Brain microvascular endothelial cell (primary cell): Measurements from ENCODE around the gene CYB561D1.

Source experiments
- DNase-seq: peaks from one replicate; pipeline ENCODE4 v3.0.0-alpha.2; 2020
- H3K27ac ChIP-seq: fragments of 250-450 bp; sonication (Bioruptor Pico); 2 replicates; pipeline ENCODE4 v1.5.1; 2020; ENCODE audit warnings: mild to moderate bottlenecking, moderate library complexity
- H3K27me3 ChIP-seq: fragments of 250-450 bp; sonication (Bioruptor Pico); replicated peaks from 2 replicates; pipeline ENCODE4 v1.5.1; 2020; ENCODE audit warnings: mild to moderate bottlenecking
- H3K36me3 ChIP-seq: fragments of 250-450 bp; sonication (Bioruptor Pico); replicated peaks from 2 replicates; pipeline ENCODE4 v1.5.1; 2020; ENCODE audit warnings: mild to moderate bottlenecking
- H3K4me3 ChIP-seq: 2 replicates; pipeline ENCODE4 v1.5.1; 2011; ENCODE audit warnings: low read depth, mild to moderate bottlenecking, control low read depth, low read length, moderate library complexity
- CTCF ChIP-seq: IDR thresholded peaks from 2 replicates; pipeline ENCODE4 v1.5.1; 2011; ENCODE audit warnings: low read depth, mild to moderate bottlenecking, moderate library complexity, low read length, control low read depth, inconsistent platforms; ENCODE audit errors: missing control alignments
- in situ Hi-C: cut with HindIII; loops from 2 replicates; pipeline ENCODE4 v1.10.0; 2017; ENCODE audit warnings: low sequenced_read_pairs, low pct_ligation_motif_present

CYB561D1 gene

GRCh38 chr1:109539676-109540075 is 45.8 kb downstream of the CYB561D1 start, which contains the start of gene GPR61:
GPR61 (plus strand) TSS chr1:109539872; CDS start chr1:109543023, 3,151 bp downstream.
- H3K36me3 ChIP-seq: no peaks in the 10 kb centered on the region
- no peaks in the 10 kb centered on the region for H3K27me3 ChIP-seq
- DNase-seq: no peak
- no peak within 1 kb of the TSS for H3K4me3 ChIP-seq
- in situ Hi-C loops: no loop called here
- no peak within 1 kb of the TSS for H3K27ac ChIP-seq
- no peak for TF ChIP-seq CTCF

- H3K36me3 ChIP-seq: no peaks in the 10 kb centered on the region
- H3K4me3 ChIP-seq: no peak overlapping the region
- H3K27ac ChIP-seq: no peak overlapping the region
- no peak for DNase-seq
- TF ChIP-seq CTCF: no peak
- no peaks in the 10 kb centered on the region for H3K27me3 ChIP-seq
- in situ Hi-C loops: no loop called here
These were observed 47.2 kb downstream of the CYB561D1 start for GRCh38 chr1:109541102-109541501.

- Histone ChIP-seq H3K27ac (no peak overlapping the region), H3K27me3 (no peaks in the 10 kb centered on the region), H3K4me3 (no peak overlapping the region), H3K36me3 (no peaks in the 10 kb centered on the region)
- in situ Hi-C loops: no loop called here
- no peak for DNase-seq
- no peak for TF ChIP-seq CTCF
These were observed 48.8 kb downstream of the CYB561D1 start for GRCh38 chr1:109542657-109543056.

- Histone ChIP-seq H3K4me3 (no peak overlapping the region), H3K36me3 (no peaks in the 10 kb centered on the region), H3K27ac (no peak overlapping the region), H3K27me3 (no peaks in the 10 kb centered on the region)
- no peak for TF ChIP-seq CTCF
- DNase-seq: no peak
- in situ Hi-C loops: no loop called here
These were observed 49.5 kb downstream of the CYB561D1 start for GRCh38 chr1:109543283-109543987.

- no peak for TF ChIP-seq CTCF
- Histone ChIP-seq H3K27me3 (no peaks in the 10 kb centered on the region), H3K36me3 (no peaks in the 10 kb centered on the region), H3K4me3 (no peak overlapping the region), H3K27ac (no peak overlapping the region)
- no peak for DNase-seq
- in situ Hi-C loops: no loop called here
These were observed 50.3 kb downstream of the CYB561D1 start for GRCh38 chr1:109543988-109544735.
